ENCODE results near the gene HIPK4.

DNA sequence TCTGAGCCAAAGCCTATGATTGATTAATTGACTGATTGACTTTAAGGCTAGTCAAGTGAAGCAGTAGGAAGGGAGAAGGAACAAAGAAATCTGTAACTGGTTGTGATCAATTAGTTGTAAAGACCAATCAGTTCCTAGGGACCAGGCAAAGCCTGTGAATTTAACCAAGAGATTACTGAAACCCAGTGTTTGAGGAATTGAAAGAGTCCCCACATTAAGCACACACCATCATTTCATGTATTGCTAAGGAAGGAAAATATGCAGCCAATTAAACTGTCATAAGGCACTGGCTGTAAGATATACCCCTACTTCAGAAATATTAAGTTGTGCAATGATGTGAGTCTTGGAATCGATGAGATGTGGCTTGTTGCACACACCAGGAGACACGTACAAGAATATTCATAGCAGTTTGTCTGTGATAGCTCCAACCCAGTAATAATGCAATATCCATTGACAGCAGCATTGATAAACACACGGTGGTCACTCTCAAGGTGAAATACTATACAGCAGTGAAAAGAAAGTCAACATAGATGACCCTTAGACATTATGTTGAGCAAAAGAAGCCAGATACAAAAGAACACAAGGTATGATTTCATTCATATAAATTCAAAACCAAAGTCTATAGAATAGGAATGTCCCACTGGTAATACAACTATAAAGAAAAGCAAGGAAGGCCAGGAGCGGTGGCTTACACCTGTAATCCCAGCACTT is 50.8 kb downstream of the HIPK4 start:
- TF ChIP-seq EZH2 (IDR thresholded peaks at IDR 0.05; ENCODE audit: insufficient read depth, poor library complexity, severe bottlenecking) (no peak), EZH2phosphoT487 (IDR thresholded peaks at IDR 0.05; ENCODE audit: insufficient read depth, low read depth) (no peak)
